ENCODE measurements around the gene TMEM82.

Gene TMEM82

GRCh38 chr1:15750924-15751323 lies 8.6 kb downstream of the TMEM82 start:
- Mint-ChIP-seq H3K27ac (no peak overlapping the region), H3K9me3 (no peaks in the 10 kb centered on the region), H3K4me1 (peaks cover 46% of the 10 kb centered on the region), H3K4me3 (no peak overlapping the region), H3K27me3 (ENCODE audit: low read depth, poor library complexity) (peaks cover 11% of the 10 kb centered on the region), H3K36me3 (ENCODE audit: low read depth) (no peaks in the 10 kb centered on the region)
- DNase-seq = no peak
- no peak for TF ChIP-seq CTCF (IDR thresholded peaks at IDR 0.05)

DNA sequence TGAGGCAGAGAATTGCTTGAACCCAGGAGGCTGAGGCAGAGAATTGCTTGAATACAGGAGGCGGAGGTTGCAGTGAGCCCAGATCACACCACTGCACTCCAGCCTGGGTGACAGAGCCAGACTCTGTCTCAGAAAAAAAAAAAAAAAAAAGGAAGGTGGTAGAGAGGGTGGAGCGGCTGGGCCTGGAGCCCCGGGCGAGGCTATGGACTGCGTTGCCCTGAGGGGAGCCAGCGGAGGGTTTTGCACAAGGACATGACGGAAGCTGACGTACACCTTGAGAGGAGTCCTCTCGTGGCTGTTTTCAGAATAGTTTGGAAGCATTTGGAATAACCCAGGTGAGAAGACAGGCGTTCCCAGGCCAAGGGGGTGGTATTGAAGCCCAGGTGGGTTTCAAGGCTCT lies 9.4 kb downstream of the TMEM82 start:
- Mint-ChIP-seq H3K27ac (no peak overlapping the region), H3K27me3 (ENCODE audit: low read depth, poor library complexity) (peaks cover 17% of the 10 kb centered on the region), H3K9me3 (no peaks in the 10 kb centered on the region), H3K36me3 (ENCODE audit: low read depth) (no peaks in the 10 kb centered on the region), H3K4me1 (peaks cover 47% of the 10 kb centered on the region), H3K4me3 (no peak overlapping the region)
- no peak for TF ChIP-seq CTCF (IDR thresholded peaks at IDR 0.05)
- DNase-seq = no peak

- no peaks in the 10 kb centered on the region for H3K36me3 Mint-ChIP-seq (ENCODE audit: low read depth)
- DNase-seq = no peak
- no peaks in the 10 kb centered on the region for H3K9me3 Mint-ChIP-seq
- H3K27me3 Mint-ChIP-seq (ENCODE audit: low read depth, poor library complexity) = peaks cover 17% of the 10 kb centered on the region
- TF ChIP-seq CTCF (IDR thresholded peaks at IDR 0.05) = no peak
- no peak overlapping the region for H3K27ac Mint-ChIP-seq
- peaks cover 46% of the 10 kb centered on the region for H3K4me1 Mint-ChIP-seq
- no peak overlapping the region for H3K4me3 Mint-ChIP-seq
Observed at GRCh38 chr1:15753776-15754175, 11.5 kb downstream of the TMEM82 start.

- Mint-ChIP-seq H3K27me3 (ENCODE audit: low read depth, poor library complexity) (peaks cover 17% of the 10 kb centered on the region), H3K9me3 (no peaks in the 10 kb centered on the region), H3K36me3 (ENCODE audit: low read depth) (no peaks in the 10 kb centered on the region), H3K27ac (no peak overlapping the region), H3K4me3 (no peak overlapping the region), H3K4me1 (peaks cover 50% of the 10 kb centered on the region)
- TF ChIP-seq CTCF (IDR thresholded peaks at IDR 0.05) = no peak
- DNase-seq = no peak
Observed at GRCh38 chr1:15755021-15755645, 12.8 kb downstream of the TMEM82 start.

- Mint-ChIP-seq H3K36me3 (ENCODE audit: low read depth) (no peaks in the 10 kb centered on the region), H3K27me3 (ENCODE audit: low read depth, poor library complexity) (peaks cover 15% of the 10 kb centered on the region)
Observed at GRCh38 chr1:15755646-15756040, 13.3 kb downstream of the TMEM82 start.

More at GRCh38 chr1:15755646-15756040, 13.3 kb downstream of the TMEM82 start:
- Mint-ChIP-seq H3K9me3 (no peaks in the 10 kb centered on the region), H3K27ac (no peak overlapping the region), H3K4me1 (peaks cover 51% of the 10 kb centered on the region), H3K4me3 (no peak overlapping the region)
- no peak for DNase-seq
- no peak for TF ChIP-seq CTCF (IDR thresholded peaks at IDR 0.05)

Data from nephron progenitor cell (in vitro differentiated cells).